Testis (tissue), 2 donors: Measurements from ENCODE around the gene PBX4.

Experiments
- POLR2A ChIP-seq: fragments of 450-650 bp; IDR thresholded peaks from one replicate; pipeline ENCODE4 v1.6.1; 2017; ENCODE audit warnings: antibody characterized with exemption, mild to moderate bottlenecking, moderate library complexity
- TF ChIP-seq, protein P1 (sequence below), 3 experiments: fragments of 450-650 bp in 2 of 3; fragments of 200-600 bp in 1 of 3; sonication (generic) in 1 of 3; IDR thresholded peaks; one replicate each; pipeline ENCODE4 v1.5.1; 2016 to 2019; ENCODE audit warnings: antibody characterized with exemption in 3 of 3, mild to moderate bottlenecking in 2 of 3, moderate library complexity in 1 of 3

DNA sequence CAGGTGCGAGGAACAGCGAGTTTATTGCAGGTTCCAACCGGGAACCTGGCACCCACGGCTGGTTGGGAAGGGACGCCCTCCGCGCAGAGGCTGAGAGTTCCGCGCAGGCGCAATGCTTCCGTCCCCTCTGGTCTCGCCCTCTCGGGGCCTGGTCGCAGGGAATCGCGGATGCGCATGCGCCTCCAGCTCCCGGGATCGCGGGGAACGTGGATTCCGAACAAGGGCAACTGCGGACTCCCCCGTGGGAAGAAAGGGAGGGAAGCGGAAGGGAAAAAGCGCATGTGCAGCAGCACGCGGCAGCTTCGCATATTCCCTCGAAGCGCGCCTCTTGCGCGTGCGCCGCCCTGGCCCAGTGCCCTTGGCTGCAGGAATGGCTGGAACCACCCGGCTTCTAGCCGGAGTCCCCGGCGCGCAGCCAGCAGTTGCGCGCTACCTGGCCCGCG lies 104.3 kb downstream of the PBX4 start:
- TF ChIP-seq, protein P1, sequence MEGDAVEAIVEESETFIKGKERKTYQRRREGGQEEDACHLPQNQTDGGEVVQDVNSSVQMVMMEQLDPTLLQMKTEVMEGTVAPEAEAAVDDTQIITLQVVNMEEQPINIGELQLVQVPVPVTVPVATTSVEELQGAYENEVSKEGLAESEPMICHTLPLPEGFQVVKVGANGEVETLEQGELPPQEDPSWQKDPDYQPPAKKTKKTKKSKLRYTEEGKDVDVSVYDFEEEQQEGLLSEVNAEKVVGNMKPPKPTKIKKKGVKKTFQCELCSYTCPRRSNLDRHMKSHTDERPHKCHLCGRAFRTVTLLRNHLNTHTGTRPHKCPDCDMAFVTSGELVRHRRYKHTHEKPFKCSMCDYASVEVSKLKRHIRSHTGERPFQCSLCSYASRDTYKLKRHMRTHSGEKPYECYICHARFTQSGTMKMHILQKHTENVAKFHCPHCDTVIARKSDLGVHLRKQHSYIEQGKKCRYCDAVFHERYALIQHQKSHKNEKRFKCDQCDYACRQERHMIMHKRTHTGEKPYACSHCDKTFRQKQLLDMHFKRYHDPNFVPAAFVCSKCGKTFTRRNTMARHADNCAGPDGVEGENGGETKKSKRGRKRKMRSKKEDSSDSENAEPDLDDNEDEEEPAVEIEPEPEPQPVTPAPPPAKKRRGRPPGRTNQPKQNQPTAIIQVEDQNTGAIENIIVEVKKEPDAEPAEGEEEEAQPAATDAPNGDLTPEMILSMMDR (IDR thresholded peaks at IDR 0.05), result no peak
- no peak for TF ChIP-seq POLR2A
